Measurements from ENCODE around the gene SORL1-AS1.

Gene SORL1-AS1

GRCh38 chr11:121474680-121475079, 21.9 kb upstream of the SORL1-AS1 start:
- TF ChIP-seq, protein P1, sequence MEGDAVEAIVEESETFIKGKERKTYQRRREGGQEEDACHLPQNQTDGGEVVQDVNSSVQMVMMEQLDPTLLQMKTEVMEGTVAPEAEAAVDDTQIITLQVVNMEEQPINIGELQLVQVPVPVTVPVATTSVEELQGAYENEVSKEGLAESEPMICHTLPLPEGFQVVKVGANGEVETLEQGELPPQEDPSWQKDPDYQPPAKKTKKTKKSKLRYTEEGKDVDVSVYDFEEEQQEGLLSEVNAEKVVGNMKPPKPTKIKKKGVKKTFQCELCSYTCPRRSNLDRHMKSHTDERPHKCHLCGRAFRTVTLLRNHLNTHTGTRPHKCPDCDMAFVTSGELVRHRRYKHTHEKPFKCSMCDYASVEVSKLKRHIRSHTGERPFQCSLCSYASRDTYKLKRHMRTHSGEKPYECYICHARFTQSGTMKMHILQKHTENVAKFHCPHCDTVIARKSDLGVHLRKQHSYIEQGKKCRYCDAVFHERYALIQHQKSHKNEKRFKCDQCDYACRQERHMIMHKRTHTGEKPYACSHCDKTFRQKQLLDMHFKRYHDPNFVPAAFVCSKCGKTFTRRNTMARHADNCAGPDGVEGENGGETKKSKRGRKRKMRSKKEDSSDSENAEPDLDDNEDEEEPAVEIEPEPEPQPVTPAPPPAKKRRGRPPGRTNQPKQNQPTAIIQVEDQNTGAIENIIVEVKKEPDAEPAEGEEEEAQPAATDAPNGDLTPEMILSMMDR (IDR thresholded peaks at IDR 0.05; ENCODE audit: extremely low read depth, missing control alignments): no peak
- no peak for DNase-seq (ENCODE audit: low spot score)

GRCh38 chr11:121473064-121473777, 20.5 kb upstream of the SORL1-AS1 start:
- TF ChIP-seq, protein P1 (IDR thresholded peaks at IDR 0.05; ENCODE audit: extremely low read depth, missing control alignments): no peak
- no peak for DNase-seq (ENCODE audit: low spot score)

GRCh38 chr11:121472312-121472711, 19.5 kb upstream of the SORL1-AS1 start:
- DNase-seq (ENCODE audit: low spot score): no peak
- TF ChIP-seq, protein P1 (IDR thresholded peaks at IDR 0.05; ENCODE audit: extremely low read depth, missing control alignments): no peak

GRCh38 chr11:121471167-121471566, 18.4 kb upstream of the SORL1-AS1 start:
- TF ChIP-seq, protein P1 (IDR thresholded peaks at IDR 0.05; ENCODE audit: extremely low read depth, missing control alignments): no peak
- no peak for DNase-seq (ENCODE audit: low spot score)

DNA sequence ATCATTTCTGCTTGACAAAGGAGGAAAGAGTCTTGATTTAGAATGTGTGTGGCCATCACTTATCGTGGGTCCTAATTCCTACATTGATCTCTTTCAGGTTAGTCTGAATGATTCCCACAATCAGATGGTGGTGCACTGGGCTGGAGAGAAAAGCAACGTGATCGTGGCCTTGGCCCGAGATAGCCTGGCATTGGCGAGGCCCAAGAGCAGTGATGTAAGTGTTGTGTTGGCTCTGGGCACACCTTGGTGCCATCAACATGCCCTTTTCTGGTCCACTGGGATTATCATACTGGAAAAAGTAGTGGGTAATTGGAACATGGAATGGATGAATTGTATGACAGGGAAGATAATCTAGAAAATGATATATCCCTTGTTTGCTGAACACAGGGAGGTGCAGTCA, 17.1 kb upstream of the SORL1-AS1 start:
- no peak for DNase-seq (ENCODE audit: low spot score)
- TF ChIP-seq, protein P1 (IDR thresholded peaks at IDR 0.05; ENCODE audit: extremely low read depth, missing control alignments): no peak

- TF ChIP-seq, protein P1 (IDR thresholded peaks at IDR 0.05; ENCODE audit: extremely low read depth, missing control alignments): no peak
- DNase-seq (ENCODE audit: low spot score): peak; percentile 73
These were observed 15.2 kb upstream of the SORL1-AS1 start for GRCh38 chr11:121467965-121468364.

- no peak for DNase-seq (ENCODE audit: low spot score)
- TF ChIP-seq, protein P1 (IDR thresholded peaks at IDR 0.05; ENCODE audit: extremely low read depth, missing control alignments): no peak
These were observed 14.7 kb upstream of the SORL1-AS1 start for GRCh38 chr11:121467471-121467870.
